ENCODE data around the gene RPL41. TPM values are rescaled to one million over a fixed set of nuclear protein-coding genes. Genes with fewer than 3 reads are reported as not detected.
A peak's percentile ranks its signal among the peaks of the same experiment; 100 is the strongest.
"Not testable (repeated sequence)": the region's sequence is repeated elsewhere in the genome, so short reads cannot be mapped to it uniquely, and the experiment has no call there.

The RPL41 gene
- total RNA-seq, 1 donor from 2014 or later = 3,805 TPM

- peak overlapping the region; percentile 58 for H3K4me3 Mint-ChIP-seq
- no peak overlapping the region for H3K4me3 ChIP-seq
- H3K27me3 Mint-ChIP-seq (ENCODE audit: insufficient read depth, low read depth) = peaks cover 27% of the 10 kb centered on the region
- no peaks in the 10 kb centered on the region for H3K36me3 ChIP-seq
- H3K4me1 ChIP-seq = peaks cover 23% of the 10 kb centered on the region
- H3K27ac Mint-ChIP-seq = peak overlapping the region; percentile 70
- H2AFZ ChIP-seq (replicated peaks) = no peak overlapping the region
- H3F3A ChIP-seq (ENCODE audit: low read depth) = peaks cover 53% of the 10 kb centered on the region
- H4K20me1 ChIP-seq (ENCODE audit: low read depth) = peaks cover 14% of the 10 kb centered on the region
- peaks cover 51% of the 10 kb centered on the region for H3K4me1 Mint-ChIP-seq
- no peaks in the 10 kb centered on the region for H3K9me3 Mint-ChIP-seq
- H3K79me2 ChIP-seq (ENCODE audit: low read depth) = peaks cover 36% of the 10 kb centered on the region
- H3K4me2 ChIP-seq = no peak overlapping the region
- H3K27ac ChIP-seq = no peak overlapping the region
- no peaks in the 10 kb centered on the region for H3K27me3 ChIP-seq
- peaks cover 23% of the 10 kb centered on the region for H3K36me3 Mint-ChIP-seq
- DNase-seq (ENCODE audit: low spot score) = no peak
- H3K9me3 ChIP-seq (ENCODE audit: low read depth) = no peaks in the 10 kb centered on the region
- no peak overlapping the region for H3K9ac ChIP-seq
- TF ChIP-seq EZH2phosphoT487 (IDR thresholded peaks at IDR 0.05) (no peak), CTCF (IDR thresholded peaks at IDR 0.05) (no peak), EZH2 (IDR thresholded peaks at IDR 0.05) (no peak)
Observed at GRCh38 chr12:56154818-56155217, 38.4 kb downstream of the RPL41 start.

- Mint-ChIP-seq H3K9me3 (no peaks in the 10 kb centered on the region), H3K36me3 (peaks cover 29% of the 10 kb centered on the region), H3K4me3 (peak overlapping the region; percentile 58), H3K27me3 (ENCODE audit: insufficient read depth, low read depth) (peaks cover 27% of the 10 kb centered on the region), H3K4me1 (peaks cover 56% of the 10 kb centered on the region), H3K27ac (peak overlapping the region; percentile 70)
- TF ChIP-seq CTCF (IDR thresholded peaks at IDR 0.05) = no peak
- no peak for TF ChIP-seq EZH2phosphoT487 (IDR thresholded peaks at IDR 0.05)
- TF ChIP-seq EZH2 (IDR thresholded peaks at IDR 0.05) = no peak
- Histone ChIP-seq H3K9me3 (ENCODE audit: low read depth) (no peaks in the 10 kb centered on the region), H2AFZ (replicated peaks) (no peak overlapping the region), H3F3A (ENCODE audit: low read depth) (peaks cover 58% of the 10 kb centered on the region), H3K36me3 (no peaks in the 10 kb centered on the region), H3K4me1 (peaks cover 29% of the 10 kb centered on the region), H3K4me3 (no peak overlapping the region), H3K27me3 (no peaks in the 10 kb centered on the region), H3K4me2 (no peak overlapping the region), H4K20me1 (ENCODE audit: low read depth) (peaks cover 19% of the 10 kb centered on the region), H3K9ac (no peak overlapping the region), H3K79me2 (ENCODE audit: low read depth) (peaks cover 41% of the 10 kb centered on the region), H3K27ac (no peak overlapping the region)
- DNase-seq (ENCODE audit: low spot score) = no peak
Observed at GRCh38 chr12:56155256-56155845, 38.9 kb downstream of the RPL41 start.

GRCh38 chr12:56156464-56157200 is 40.2 kb downstream of the RPL41 start:
- not testable (repeated sequence) for H2AFZ ChIP-seq (replicated peaks)

More at GRCh38 chr12:56156464-56157200, 40.2 kb downstream of the RPL41 start:
- H3K9me3 ChIP-seq (ENCODE audit: low read depth); H3K9me3 Mint-ChIP-seq; H3K9ac ChIP-seq; DNase-seq (ENCODE audit: low spot score); H3K36me3 ChIP-seq; H3K27me3 ChIP-seq: not testable (repeated sequence)
- Histone ChIP-seq H3K4me3 (peak overlapping the region; percentile 73), H3K79me2 (ENCODE audit: low read depth) (peaks cover 45% of the 10 kb centered on the region), H4K20me1 (ENCODE audit: low read depth) (peaks cover 32% of the 10 kb centered on the region), H3K4me1 (peaks cover 38% of the 10 kb centered on the region), H3K27ac (peak overlapping the region; percentile 89), H3K4me2 (peak overlapping the region; percentile 90), H3F3A (ENCODE audit: low read depth) (peaks cover 61% of the 10 kb centered on the region)
- peaks cover 62% of the 10 kb centered on the region for H3K4me1 Mint-ChIP-seq
- peaks cover 38% of the 10 kb centered on the region for H3K36me3 Mint-ChIP-seq
- peaks cover 27% of the 10 kb centered on the region for H3K27me3 Mint-ChIP-seq (ENCODE audit: insufficient read depth, low read depth)
- H3K27ac Mint-ChIP-seq = peak overlapping the region; percentile 97
- H3K4me3 Mint-ChIP-seq = peak overlapping the region; percentile 99

Measured in neural progenitor cell (in vitro differentiated cells).